Kidney tubule cell (primary cell): ENCODE measurements around the gene COPS7A.

Experiments used
- DNase-seq: peaks from one replicate; pipeline ENCODE4 v3.0.0-alpha.2; 2018; ENCODE audit warnings: low spot score

The COPS7A gene

GRCh38 chr12:6723607-6724408, at the start of gene COPS7A:
TSS of gene COPS7A (plus strand) at chr12:6724046. CDS start at chr12:6724657, 611 bp downstream.
- DNase-seq: peak; percentile 99

DNA sequence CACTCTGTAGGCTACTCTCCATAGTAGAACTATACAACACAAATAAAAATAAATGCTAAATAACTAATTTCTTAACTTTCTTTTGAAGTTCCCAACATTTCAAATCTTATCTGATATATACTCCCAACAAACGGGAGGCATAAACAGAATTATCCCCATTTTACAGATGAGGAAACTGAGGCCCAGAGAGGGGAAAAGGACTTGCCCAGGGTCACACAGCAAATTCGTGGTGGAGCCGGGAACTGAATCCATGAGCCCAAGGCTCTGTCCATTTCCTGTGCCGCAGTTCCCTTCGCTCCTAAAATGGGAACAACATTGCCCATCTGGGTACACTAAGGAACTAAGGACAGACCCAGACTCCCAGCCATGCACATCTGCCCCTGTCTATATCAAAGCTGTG, 46.9 kb upstream of the COPS7A start:
- no peak for DNase-seq

DNA sequence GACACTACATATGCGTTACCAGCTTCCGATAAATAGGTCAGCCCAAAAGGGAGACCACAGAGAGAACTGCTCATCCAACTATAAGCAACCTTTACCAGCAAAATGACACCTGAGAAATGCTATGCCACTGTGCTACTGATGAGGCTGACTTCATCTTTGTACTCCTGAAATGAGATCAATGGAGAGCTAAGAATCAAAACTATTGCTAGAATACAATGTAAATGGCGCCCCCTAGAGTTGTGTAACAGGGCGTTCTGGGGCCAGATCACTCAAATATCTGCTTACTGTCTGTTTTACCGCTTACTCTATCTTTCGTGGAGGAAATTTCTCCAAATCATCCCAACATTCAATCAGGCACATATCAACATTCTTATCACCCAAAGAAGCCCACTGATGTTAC, 39.2 kb upstream of the COPS7A start:
- DNase-seq: peak; percentile 36

GRCh38 chr12:6685814-6686213, 38.0 kb upstream of the COPS7A start:
- no peak for DNase-seq

DNA sequence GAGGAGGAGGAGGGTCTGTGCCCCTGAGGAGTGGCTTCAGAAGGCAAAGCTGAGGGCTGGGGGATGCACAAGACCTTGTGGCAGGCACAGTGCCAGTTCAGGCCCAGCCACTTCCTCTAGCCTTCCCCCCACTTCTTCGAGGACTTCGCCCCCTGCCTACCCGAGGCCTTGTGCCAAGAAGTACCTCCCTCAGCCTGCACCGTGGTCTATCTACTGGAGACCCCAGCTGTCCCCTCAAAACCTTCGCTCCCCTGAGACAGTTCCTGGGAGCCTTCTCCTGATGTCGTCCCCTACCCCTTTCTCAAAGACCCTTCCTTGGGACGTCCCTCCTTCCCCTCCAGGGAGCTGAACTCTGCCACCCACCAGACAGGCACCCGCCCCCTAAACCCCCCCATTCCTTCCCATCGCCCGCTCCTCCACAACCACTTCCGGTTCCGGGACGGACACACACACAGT, 35.3 kb upstream of the COPS7A start:
- DNase-seq: peak; percentile 32

DNA sequence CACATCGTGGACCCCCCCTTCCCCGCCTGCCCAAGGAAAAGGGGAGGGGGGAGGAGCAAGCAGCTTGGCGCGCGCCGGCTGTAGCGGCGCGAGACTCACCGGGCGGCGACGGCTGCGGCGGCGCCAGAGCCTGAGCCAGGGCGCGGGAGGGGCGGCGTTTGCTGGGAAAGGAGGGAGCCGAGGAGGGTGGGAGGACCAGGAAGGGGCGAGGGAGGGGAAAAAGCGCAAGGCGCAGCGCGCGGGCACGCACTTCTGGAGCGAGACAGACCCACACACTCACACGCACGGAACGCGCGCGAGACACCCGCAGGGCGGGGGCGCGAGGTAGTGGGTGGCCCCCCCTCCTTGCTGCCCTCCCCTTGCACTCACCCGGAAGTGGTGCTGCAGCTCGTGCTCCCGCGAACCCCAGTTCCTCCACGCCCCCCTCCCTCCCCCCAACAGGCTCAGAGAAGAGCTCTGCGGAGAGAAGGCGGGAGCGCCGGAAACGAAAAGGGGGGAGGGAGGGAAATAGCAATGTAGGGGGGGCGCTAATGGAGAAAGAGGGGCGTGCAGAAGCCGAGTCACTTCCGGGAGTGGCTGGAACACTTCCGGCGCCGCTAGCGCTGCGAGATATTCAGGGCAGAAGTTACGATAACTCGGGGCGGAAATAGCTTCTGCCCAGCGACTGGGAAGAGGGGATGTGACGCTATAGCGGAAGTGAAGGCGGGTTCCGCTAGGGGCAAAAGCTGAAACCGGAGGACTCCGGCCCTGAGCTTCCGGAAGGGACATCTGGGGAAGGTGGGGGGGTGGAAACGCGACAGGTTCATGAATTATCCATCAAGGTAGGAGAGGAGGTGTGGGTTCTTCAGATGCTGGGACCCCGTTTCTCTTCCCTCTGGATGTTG, 34.6 kb upstream of the COPS7A start, which contains the start of gene ZNF384:
Gene ZNF384 (minus strand): TSS at position 377 of the 884 bp plus-strand sequence. CDS start 9,855 bp downstream, outside the sequence.
- peak; percentile 100 for DNase-seq

GRCh38 chr12:6691473-6691872, 32.4 kb upstream of the COPS7A start:
- DNase-seq: peak; percentile 36

DNA sequence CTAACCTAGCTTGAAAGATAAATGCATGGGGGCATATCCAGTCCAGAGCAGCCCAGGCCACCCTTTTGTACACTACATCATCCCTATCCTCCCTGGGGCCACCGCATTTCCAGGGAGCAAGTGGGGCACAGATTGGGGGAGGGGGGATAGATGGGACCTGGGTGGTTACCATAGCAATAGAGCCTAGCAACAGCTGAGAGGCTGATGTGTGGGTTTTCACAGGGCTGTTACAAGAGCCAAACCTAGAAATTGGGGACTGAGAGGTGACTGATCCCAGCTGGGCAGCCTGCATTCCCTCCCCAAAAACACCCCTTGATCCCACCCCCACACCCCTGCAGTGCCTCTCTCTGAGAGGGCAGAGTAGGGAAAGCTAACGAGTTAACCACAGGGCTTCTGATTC, 31.0 kb upstream of the COPS7A start:
- no peak for DNase-seq

DNA sequence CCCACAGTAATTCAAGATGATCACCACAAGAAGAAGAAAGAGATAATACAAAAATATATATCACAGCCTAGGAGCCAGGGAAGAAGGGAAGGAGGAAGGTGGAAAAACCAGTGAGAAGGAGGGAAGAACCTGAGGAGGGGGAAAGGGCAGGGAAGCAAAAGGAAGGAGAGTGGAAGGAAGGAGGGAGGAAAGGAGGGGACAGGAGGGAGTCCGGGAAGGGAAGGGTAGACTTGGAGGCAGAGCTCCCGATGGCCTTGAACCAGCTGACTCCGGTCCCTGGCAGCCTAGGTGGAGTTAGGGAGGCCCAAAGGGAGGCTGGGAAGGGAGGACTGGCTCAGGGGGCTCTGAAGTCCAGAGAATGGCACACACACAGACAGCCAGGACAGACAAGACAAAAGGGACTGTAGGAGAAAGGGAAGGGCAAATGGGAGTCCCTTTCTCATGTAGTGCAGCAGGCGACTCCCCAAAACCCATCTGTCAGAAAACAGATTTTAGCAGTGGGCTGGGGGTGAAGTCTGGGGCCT, 30.0 kb upstream of the COPS7A start:
- no peak for DNase-seq

DNA sequence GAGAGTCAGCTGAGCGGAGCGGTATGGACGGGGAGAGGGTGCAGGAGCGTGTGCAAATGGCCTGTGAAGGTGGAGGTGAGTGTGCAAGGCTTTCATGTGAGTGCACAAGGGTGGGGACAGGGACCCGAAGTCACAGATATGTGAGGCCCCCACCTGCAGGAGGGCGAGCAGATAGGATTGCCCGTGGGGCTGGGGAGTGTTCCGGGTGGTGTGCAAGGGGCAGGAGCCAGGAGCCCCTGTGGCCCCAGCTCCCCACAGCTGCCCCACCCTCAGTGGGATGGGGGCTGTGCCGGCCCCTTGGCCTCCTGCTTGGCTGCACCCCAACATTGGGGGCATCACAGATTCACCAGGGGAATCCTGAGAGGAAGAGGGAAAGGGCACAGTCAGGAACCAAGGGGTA, 29.1 kb upstream of the COPS7A start:
- DNase-seq: no peak

GRCh38 chr12:6695313-6696045, 28.4 kb upstream of the COPS7A start:
- DNase-seq: no peak

- DNase-seq: peak; percentile 47
These were observed 26.9 kb upstream of the COPS7A start for GRCh38 chr12:6696690-6697583.

DNA sequence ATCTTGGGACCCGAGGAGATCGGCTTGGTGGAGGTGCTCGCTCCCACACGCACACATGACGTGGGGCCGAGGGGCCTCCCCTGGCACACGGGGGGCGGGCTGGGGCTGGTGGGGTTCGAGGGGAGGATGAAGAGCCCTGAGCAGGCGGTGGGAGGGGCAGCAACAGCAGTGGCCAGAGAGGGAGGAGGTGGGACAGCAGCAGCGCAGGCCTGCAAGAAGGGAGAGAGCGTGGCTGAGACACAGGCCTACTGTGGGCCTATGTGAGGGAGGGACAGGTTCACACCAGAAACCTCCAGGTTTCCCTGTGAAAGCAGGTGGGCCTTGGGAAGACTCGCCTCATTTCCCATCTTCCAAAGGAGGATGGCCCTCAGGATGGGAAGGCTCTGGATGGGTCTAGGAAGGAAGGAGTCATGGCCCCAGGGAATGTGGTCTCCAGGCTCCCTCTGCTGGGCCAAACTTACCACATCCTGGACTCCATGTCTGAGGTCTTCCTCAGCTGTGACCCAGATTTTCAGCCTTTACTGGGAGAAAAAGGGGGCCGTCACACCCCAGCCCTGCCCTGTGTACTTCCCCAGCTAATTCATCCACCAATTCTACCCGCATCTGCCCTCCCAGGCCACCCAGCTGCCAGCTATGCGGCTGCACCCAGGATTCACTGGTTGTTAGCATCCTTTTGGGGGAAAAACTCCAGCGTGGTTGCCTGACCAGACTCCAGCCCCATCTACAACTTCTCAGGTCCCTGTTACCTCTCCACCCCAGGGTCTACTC, 26.1 kb upstream of the COPS7A start:
- peak; percentile 68 for DNase-seq

DNA sequence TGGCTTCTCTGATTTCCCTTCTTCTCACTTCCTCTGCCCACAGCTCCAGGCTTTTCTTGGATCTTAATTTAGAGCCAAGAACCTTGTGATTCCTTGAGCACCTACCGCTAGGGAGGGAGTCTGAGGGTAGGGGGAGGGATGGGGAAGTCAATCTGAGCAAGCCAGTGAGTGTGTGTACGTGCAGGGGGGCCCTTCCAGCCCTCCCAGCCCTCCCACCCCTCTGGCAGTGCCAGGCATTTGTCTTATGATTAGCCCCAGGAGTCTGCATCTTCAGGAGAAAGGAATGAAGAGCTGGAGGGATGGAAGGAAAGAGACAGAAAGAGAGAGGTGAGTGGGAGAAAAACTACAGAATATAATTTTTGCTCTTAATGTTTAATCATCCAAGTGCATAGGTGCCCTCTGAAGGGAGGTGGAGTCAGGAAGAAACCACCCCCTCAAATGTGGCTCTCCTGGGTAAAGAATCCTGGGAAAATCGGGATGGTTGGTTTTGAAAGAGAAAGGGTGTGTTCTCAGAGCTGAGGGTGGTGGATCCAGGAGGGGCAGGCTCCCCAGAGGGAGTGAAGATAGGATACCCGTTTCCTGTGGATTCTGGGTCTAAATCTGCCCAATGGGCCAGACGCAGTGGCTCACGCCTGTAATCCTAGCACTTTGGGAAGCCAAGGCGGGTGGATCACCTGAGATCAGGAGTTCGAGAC, 25.3 kb upstream of the COPS7A start:
- DNase-seq: no peak

DNA sequence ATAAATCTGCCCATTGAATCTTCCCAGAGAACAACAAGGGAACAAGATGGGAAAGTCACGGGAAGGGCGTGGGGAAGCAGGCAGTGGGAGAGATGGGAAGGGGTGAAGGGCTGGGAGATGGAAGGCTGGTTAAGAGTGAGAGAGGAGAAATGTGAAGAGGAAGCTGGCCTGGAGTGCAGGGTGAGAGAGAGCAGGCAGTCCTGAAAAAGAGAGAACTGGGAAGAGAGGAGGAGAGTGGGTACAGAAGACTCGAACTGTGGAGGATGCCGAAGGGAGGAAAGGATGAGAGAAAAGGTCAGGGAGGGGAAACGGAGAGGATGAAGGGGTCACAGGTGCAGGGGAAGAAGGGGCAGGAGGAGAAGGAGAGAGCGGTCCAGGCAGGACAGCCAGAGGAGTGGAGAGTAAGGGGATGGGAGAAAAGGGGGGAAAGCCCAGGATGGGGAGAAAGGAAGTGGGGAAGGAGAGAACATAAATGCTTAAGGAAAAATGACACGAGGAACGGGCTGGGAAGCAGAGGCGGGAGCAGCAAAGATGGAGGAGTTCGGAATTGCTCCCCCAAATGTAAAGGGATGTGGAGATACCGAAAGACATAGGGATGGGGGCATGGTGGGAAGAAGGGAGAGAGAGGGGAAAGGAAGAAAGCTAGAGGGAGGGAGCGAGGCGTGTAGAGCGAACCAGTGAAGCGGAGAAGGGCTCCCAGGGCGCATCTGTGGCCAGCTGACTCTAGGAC, 24.4 kb upstream of the COPS7A start:
- no peak for DNase-seq

DNA sequence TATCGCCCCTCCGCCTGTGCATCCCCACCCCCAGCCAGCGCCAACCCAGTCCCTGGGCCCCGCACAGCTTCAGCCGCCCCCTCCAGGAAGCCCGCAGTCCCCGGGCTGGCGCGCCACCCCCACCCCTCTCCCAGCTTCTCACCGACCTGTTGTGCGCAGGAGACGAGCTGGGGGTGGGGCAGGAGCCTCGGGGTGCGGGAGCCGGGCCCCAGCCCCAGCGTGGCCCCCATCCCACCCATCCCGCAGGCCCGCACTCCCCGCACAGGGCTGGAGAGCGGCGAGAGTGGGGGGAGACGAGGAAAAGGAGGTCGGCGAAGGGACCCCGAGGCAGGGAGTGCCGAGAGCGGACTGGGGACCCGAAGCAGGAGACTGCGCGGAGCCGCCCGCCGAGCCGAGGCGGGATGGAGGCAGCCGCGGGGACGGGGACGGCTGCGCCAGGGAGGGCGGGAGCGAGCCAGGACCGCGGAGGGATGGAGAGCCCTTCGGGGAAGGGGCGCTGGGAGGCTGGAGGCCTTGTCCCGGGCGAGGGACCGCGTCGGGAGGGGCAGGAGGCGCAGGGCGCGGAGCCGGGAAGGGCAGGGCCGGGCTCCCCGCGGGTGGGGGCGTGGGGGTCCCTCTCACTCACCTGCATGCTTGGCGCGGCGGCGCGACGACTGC, 23.7 kb upstream of the COPS7A start:
- no peak for DNase-seq

GRCh38 chr12:6700646-6701051, 23.2 kb upstream of the COPS7A start, which contains the start of gene PIANP:
TSS of gene PIANP (minus strand) at chr12:6700815. CDS start at chr12:6698061, 2,754 bp downstream.
- DNase-seq: no peak
